HepG2 (cell line): ENCODE measurements around the gene SOCS1. TPM values are rescaled to one million over a fixed set of nuclear protein-coding genes. Genes with fewer than 3 reads are reported as not detected.

Experiments used
- CBFB ChIP-seq: sonication (generic); formaldehyde crosslinking; IDR thresholded peaks from 2 replicates; pipeline ENCODE4 v1.4.0; 2020; ENCODE audit warnings: missing genetic modification reagents
- CEBPB ChIP-seq: IDR thresholded peaks from 2 replicates; pipeline ENCODE4 v1.6.1; 2011; ENCODE audit warnings: low read depth, low read length, improper control_type of control experiment, borderline replicate concordance
- DMAP1 ChIP-seq: IDR thresholded peaks from 2 replicates; pipeline ENCODE4 v1.6.1; 2016
- EEA1 ChIP-seq: sonication (generic); formaldehyde crosslinking; IDR thresholded peaks from 2 replicates; pipeline ENCODE4 v1.5.1; 2020; ENCODE audit warnings: mild to moderate bottlenecking, missing genetic modification reagents, borderline replicate concordance
- FOSL2 ChIP-seq: sonication (generic); formaldehyde crosslinking; IDR thresholded peaks from 2 replicates; pipeline ENCODE4 v1.4.0; 2020; ENCODE audit warnings: missing genetic modification reagents
- MEIS1 ChIP-seq: sonication (generic); formaldehyde crosslinking; IDR thresholded peaks from 2 replicates; pipeline ENCODE4 v1.9.0; 2021; ENCODE audit warnings: mild to moderate bottlenecking, missing genetic modification reagents, moderate library complexity, borderline replicate concordance
- PAWR ChIP-seq: sonication (generic); formaldehyde crosslinking; IDR thresholded peaks from 2 replicates; pipeline ENCODE4 v1.4.0; 2020; ENCODE audit warnings: missing genetic modification reagents, mild to moderate bottlenecking, borderline replicate concordance
- SIX1 ChIP-seq: sonication (generic); formaldehyde crosslinking; IDR thresholded peaks from 2 replicates; pipeline ENCODE4 v1.4.0; 2020; ENCODE audit warnings: missing genetic modification reagents, borderline replicate concordance
- ZC3H4 ChIP-seq: sonication (generic); formaldehyde crosslinking; IDR thresholded peaks from 2 replicates; pipeline ENCODE4 v1.4.0; 2020; ENCODE audit warnings: missing genetic modification reagents, borderline replicate concordance
- ZNF136 ChIP-seq: sonication (generic); formaldehyde crosslinking; IDR thresholded peaks from 2 replicates; pipeline ENCODE4 v1.8.1; 2022; ENCODE audit warnings: low read depth, mild to moderate bottlenecking, moderate library complexity, missing genetic modification reagents
- ZNF552 ChIP-seq: sonication (generic); formaldehyde crosslinking; IDR thresholded peaks from 2 replicates; pipeline ENCODE4 v1.9.0; 2022; ENCODE audit warnings: missing genetic modification reagents, mild to moderate bottlenecking, borderline replicate concordance
- ZNF629 ChIP-seq: sonication (generic); formaldehyde crosslinking; conservative IDR thresholded peaks from 2 replicates; pipeline ENCODE4 v1.5.0; 2020; ENCODE audit warnings: missing genetic modification reagents
- ZZZ3 ChIP-seq: sonication (generic); formaldehyde crosslinking; IDR thresholded peaks from 2 replicates; pipeline ENCODE4 v1.4.0; 2020; ENCODE audit warnings: missing genetic modification reagents, mild to moderate bottlenecking, borderline replicate concordance
- polyA plus RNA-seq, 8 experiments: library from polyadenylated mRNA; depleted of rRNA in 3 of 8; stranded (reverse) in 7 of 8; unstranded in 1 of 8; fragments of >200 nt; fragmentation: Illumina TruSeq in 4 of 8; extraction: Trizol in 4 of 8; gene quantifications; 2 replicates each; pipeline versions ENCODE4 v1.2.1 to v1.2.3, GENCODE V29; 2011 to 2016; ENCODE audit warnings: low read depth in 4 of 8, missing spikeins in 1 of 8, mixed read lengths in 1 of 8; ENCODE audit not compliant: insufficient read depth in 1 of 8
- total RNA-seq, 5 experiments: library from RNA; depleted of rRNA; stranded (reverse); fragments of >200 nt; fragmentation: Illumina TruSeq; extraction: Trizol; gene quantifications; 2 replicates each; pipeline ENCODE4 v1.2.3, GENCODE V29; 2016; ENCODE audit warnings: low read depth in 1 of 5
- TF ChIP-seq, protein P1 (sequence below): sonication (generic); formaldehyde crosslinking; IDR thresholded peaks from 2 replicates; pipeline ENCODE4 v1.4.0; 2020; ENCODE audit warnings: mild to moderate bottlenecking, missing genetic modification reagents
- TF ChIP-seq, protein P2 (sequence below): fragments of 450-650 bp; IDR thresholded peaks from 2 replicates; pipeline ENCODE4 v1.6.1; 2017; ENCODE audit warnings: mild to moderate bottlenecking
- TF ChIP-seq, protein P3 (sequence below): sonication (generic); formaldehyde crosslinking; IDR thresholded peaks from 2 replicates; pipeline ENCODE4 v1.8.0; 2022; ENCODE audit warnings: missing genetic modification reagents, mild to moderate bottlenecking, borderline replicate concordance

SOCS1 gene
- total and polyA plus RNA-seq, 2 of the 13 experiments (the other 11 are each of a cell fraction or from before 2014, with no cell fraction given): 5.3 to 6.3 TPM

DNA sequence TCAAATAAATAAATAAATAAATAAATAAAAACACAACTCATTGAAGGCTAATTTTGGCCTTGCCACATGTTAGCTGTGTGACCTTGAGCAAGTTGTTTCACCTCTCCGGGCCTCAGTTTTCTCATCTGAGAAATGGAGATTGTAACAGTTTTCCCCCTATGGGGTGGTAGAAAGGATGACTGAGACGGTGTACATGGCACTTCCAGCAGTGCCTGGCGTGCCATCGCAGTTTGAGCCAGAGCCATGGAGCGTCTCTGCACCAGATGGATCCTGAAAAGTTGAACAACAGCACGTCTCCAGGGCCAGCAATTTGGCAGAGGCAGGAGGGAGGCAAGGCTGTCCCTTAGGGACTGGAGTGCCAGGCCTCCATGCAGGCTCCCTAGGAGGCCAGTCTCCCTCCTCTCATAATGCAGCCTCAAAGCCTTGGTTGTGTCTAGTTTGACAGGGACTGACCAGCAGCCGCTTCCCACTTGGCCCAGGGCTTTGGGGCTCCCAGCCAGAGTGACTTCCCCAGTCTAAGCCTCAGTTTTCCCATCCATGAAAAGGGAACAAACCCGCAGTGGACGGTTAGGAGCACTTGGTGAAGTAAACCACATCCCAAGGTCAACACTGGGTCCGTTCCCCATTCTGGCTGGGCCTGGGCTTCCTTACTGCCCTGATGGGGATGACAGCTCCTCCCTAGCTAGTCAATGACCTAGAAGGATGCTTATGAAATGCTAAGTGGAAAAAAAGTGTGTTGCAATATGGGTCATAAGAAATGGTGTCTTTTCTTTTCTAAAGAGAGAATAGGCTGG is 19.3 kb downstream of the SOCS1 start (continued):
- TF ChIP-seq, protein P1, sequence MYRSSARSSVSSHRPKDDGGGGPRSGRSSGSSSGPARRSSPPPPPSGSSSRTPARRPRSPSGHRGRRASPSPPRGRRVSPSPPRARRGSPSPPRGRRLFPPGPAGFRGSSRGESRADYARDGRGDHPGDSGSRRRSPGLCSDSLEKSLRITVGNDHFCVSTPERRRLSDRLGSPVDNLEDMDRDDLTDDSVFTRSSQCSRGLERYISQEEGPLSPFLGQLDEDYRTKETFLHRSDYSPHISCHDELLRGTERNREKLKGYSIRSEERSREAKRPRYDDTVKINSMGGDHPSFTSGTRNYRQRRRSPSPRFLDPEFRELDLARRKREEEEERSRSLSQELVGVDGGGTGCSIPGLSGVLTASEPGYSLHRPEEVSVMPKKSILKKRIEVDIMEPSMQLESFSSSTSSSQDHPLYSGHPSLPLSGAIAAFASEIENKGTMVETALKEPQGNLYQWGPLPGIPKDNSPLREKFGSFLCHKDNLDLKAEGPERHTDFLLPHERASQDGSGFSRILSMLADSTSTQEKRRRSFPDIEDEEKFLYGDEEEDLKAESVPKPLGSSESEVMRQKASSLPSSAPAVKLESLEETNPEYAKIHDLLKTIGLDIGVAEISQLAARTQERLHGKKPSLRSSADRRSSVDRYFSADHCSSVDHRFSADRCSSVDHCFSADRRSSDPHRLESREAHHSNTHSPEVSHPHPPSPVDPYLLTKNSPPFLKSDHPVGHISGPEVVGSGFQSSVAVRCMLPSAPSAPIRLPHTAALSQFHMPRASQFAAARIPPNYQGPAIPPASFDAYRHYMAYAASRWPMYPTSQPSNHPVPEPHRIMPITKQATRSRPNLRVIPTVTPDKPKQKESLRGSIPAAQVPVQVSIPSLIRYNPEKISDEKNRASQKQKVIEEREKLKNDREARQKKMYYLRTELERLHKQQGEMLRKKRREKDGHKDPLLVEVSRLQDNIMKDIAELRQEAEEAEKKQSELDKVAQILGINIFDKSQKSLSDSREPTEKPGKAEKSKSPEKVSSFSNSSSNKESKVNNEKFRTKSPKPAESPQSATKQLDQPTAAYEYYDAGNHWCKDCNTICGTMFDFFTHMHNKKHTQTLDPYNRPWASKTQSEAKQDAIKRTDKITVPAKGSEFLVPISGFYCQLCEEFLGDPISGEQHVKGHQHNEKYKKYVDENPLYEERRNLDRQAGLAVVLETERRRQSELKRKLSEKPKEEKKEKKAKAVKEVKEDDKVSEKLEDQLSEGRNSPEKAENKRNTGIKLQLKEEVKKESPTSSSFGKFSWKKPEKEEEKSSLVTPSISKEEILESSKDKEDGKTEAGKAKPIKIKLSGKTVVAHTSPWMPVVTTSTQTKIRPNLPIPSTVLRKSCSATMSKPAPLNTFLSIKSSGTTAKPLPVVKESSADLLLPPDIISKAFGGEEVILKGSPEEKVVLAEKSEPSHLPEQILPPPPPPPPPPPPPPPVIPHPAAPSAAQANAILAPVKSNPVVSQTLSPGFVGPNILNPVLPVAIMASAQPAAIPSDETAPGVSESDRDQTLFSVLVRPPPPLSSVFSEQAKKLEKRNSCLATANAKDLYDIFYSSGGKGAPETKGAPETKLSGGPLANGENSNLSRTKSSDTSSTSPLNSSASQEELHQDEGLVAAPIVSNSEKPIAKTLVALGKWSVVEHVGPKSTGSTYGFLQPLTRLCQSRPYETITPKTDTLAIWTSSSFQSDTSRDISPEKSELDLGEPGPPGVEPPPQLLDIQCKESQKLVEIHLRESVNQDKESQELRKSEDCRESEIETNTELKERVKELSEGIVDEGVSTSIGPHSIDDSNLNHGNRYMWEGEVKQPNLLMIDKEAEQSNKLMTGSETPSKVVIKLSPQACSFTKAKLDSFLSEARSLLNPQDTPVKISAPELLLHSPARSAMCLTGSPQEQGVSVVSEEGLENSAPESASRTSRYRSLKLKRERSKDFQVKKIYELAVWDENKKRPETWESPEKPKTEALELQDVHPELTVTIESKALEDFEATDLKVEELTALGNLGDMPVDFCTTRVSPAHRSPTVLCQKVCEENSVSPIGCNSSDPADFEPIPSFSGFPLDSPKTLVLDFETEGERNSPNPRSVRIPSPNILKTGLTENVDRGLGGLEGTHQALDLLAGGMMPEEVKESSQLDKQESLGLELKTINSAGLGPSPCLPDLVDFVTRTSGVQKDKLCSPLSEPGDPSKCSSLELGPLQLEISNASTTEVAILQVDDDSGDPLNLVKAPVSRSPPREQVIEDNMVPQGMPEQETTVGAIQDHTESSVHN (CRISPR knock-in tag): 0 out of 2 replicates have a peak, but pooled peaks have one; percentile 40
- TF ChIP-seq EEA1 (CRISPR knock-in tag) (peak; percentile 63; the same call in 1 of the 2 replicates), PAWR (CRISPR knock-in tag) (no peak), ZNF552 (CRISPR knock-in tag) (0 out of 2 replicates have a peak, but pooled peaks have one; percentile 14), ZC3H4 (CRISPR knock-in tag) (no peak), FOSL2 (no peak), CBFB (CRISPR knock-in tag) (0 out of 2 replicates have a peak, but pooled peaks have one; percentile 20), ZZZ3 (CRISPR knock-in tag) (0 out of 2 replicates have a peak, but pooled peaks have one; percentile 39), DMAP1 (no peak), CEBPB (peak; percentile 52; the same call in 1 of the 2 replicates), ZNF136 (CRISPR knock-in tag) (no peak), SIX1 (CRISPR knock-in tag) (no peak), ZNF629 (peak; percentile 93), MEIS1 (CRISPR knock-in tag) (peak; percentile 41; the same call in 1 of the 2 replicates)
- TF ChIP-seq, protein P2, sequence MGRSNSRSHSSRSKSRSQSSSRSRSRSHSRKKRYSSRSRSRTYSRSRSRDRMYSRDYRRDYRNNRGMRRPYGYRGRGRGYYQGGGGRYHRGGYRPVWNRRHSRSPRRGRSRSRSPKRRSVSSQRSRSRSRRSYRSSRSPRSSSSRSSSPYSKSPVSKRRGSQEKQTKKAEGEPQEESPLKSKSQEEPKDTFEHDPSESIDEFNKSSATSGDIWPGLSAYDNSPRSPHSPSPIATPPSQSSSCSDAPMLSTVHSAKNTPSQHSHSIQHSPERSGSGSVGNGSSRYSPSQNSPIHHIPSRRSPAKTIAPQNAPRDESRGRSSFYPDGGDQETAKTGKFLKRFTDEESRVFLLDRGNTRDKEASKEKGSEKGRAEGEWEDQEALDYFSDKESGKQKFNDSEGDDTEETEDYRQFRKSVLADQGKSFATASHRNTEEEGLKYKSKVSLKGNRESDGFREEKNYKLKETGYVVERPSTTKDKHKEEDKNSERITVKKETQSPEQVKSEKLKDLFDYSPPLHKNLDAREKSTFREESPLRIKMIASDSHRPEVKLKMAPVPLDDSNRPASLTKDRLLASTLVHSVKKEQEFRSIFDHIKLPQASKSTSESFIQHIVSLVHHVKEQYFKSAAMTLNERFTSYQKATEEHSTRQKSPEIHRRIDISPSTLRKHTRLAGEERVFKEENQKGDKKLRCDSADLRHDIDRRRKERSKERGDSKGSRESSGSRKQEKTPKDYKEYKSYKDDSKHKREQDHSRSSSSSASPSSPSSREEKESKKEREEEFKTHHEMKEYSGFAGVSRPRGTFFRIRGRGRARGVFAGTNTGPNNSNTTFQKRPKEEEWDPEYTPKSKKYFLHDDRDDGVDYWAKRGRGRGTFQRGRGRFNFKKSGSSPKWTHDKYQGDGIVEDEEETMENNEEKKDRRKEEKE: no peak
- TF ChIP-seq, protein P3, sequence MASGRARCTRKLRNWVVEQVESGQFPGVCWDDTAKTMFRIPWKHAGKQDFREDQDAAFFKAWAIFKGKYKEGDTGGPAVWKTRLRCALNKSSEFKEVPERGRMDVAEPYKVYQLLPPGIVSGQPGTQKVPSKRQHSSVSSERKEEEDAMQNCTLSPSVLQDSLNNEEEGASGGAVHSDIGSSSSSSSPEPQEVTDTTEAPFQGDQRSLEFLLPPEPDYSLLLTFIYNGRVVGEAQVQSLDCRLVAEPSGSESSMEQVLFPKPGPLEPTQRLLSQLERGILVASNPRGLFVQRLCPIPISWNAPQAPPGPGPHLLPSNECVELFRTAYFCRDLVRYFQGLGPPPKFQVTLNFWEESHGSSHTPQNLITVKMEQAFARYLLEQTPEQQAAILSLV (CRISPR knock-in tag): 0 out of 2 replicates have a peak, but pooled peaks have one; percentile 65
